Rectal smooth muscle tissue (tissue), 1 donor: Measurements from ENCODE around the gene EXOC4.

Source experiments
- H3K27ac ChIP-seq: one replicate; pipeline ENCODE4 v1.7.0; 2013; ENCODE audit warnings: low read depth, low read length, inconsistent platforms
- H3K27me3 ChIP-seq: one replicate; pipeline ENCODE4 v1.7.0; 2013; ENCODE audit warnings: low read length; ENCODE audit not compliant: control insufficient read depth, insufficient read depth
- H3K36me3 ChIP-seq: one replicate; pipeline ENCODE4 v1.7.0; 2013; ENCODE audit warnings: low read length; ENCODE audit not compliant: control insufficient read depth, insufficient read depth
- H3K4me1 ChIP-seq: one replicate; pipeline ENCODE4 v1.7.0; 2013; ENCODE audit warnings: low read length; ENCODE audit not compliant: control insufficient read depth, insufficient read depth
- H3K4me3 ChIP-seq: one replicate; pipeline ENCODE4 v1.7.0; 2013; ENCODE audit warnings: low read length
- H3K9ac ChIP-seq: one replicate; pipeline ENCODE4 v1.7.0; 2013; ENCODE audit warnings: low read length

Gene EXOC4

DNA sequence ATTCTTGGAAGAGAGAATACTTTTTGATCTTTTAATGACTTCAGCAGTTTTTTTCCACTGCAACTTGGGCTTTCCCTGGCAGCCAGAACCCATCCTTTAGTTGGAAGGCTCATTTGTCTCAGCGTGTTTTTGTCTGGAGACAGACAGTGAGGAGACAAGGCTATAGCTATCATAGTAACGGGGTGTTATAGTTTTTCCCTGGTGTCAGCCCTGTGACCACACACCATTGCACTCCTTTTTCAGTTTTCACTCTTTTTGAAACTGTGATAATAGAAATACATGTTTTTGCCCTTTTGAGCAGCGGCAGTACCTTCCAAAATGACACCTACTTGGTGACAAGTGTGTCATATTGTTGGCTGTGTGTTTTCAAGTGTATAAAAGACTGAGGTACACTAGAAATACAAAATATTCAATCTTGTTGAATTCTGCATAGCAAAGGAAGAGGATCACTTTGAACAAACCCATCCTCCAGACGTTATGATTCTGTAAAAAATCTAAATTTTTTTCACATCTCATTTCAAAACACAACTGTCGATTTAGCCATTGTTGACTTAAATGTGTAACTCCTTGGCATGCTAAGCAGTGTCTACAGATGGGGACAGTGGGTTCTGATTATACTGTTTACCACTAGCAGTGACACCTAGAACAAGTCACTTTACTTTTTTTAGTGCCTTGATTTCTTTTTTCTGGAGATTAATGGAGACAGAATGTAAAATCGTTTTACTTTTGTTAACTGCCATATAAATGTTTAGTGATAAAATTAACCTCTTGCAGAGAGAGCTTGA, 130.1 kb downstream of the EXOC4 start:
- Histone ChIP-seq H3K27me3 (no peaks in the 10 kb centered on the region), H3K36me3 (peaks cover 2% of the 10 kb centered on the region), H3K4me3 (no peak overlapping the region), H3K9ac (no peak overlapping the region), H3K4me1 (no peaks in the 10 kb centered on the region), H3K27ac (no peak overlapping the region)

DNA sequence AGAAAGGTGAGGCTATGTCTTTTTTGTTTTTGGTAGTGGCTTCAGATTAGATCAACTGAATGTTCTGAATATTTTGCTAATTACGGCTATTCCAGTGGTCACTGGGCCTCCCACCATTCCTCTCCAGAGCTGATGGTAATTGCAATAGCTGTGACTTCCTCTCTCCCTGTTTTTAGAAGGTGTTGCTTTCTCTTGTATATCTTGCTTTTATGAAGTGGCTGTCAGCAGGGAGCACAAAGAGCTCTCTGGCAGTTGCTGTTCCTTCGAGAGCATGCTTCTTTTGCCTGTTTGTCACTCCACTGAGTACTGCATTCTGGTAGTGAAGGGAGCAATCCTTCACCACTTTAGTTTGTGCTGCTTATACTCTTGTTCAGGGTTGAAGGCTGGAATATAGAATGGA, 133.3 kb downstream of the EXOC4 start:
- H3K4me1 ChIP-seq, result no peaks in the 10 kb centered on the region
- no peak overlapping the region for H3K4me3 ChIP-seq
- H3K9ac ChIP-seq, result no peak overlapping the region
- H3K27ac ChIP-seq, result no peak overlapping the region
- H3K36me3 ChIP-seq, result peaks cover 2% of the 10 kb centered on the region
- no peaks in the 10 kb centered on the region for H3K27me3 ChIP-seq

GRCh38 chr7:133389727-133390126, 136.8 kb downstream of the EXOC4 start:
- Histone ChIP-seq H3K4me3 (no peak overlapping the region), H3K27ac (no peak overlapping the region), H3K27me3 (no peaks in the 10 kb centered on the region), H3K9ac (no peak overlapping the region), H3K36me3 (peaks cover 2% of the 10 kb centered on the region), H3K4me1 (no peaks in the 10 kb centered on the region)

DNA sequence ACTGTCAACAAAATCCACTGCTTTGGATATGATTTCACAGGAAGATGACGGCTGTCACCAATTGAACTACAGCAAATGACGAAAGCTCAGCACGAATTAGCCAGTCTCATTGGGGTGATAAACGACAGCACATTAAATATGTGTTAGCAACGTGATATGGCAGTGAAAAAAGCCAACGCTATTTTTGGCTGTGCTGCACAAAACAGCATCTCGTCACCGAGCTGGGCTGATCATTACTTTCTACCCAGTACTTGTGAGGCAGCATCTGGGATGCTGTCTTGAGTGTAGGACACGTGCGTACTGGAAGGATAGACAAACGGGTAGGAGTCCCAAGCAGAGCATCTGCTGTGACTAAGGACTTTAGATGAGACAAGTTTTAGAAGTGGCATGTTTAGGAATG, 138.3 kb downstream of the EXOC4 start:
- no peaks in the 10 kb centered on the region for H3K36me3 ChIP-seq
- H3K4me1 ChIP-seq, result no peaks in the 10 kb centered on the region
- no peak overlapping the region for H3K27ac ChIP-seq
- H3K27me3 ChIP-seq, result no peaks in the 10 kb centered on the region
- H3K4me3 ChIP-seq, result no peak overlapping the region
- no peak overlapping the region for H3K9ac ChIP-seq

DNA sequence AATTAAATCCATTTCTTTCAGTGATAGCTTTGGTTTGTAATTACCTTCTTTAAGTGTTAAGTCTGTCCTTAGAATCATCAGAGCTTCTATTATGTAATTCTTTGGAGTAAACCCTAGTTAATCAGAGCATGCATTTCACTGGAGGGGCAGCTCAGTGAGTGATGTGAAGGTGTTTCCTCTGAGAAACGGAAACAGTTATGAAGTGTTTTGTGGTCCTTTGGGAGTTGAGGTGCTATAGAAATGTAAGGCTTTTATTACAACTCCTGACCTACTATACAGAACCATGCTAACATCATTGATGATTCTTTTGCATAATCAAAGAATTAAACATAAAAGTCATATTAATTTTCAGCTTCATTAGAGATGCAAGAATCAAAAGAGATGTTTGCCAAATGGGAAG, 141.5 kb downstream of the EXOC4 start:
- no peaks in the 10 kb centered on the region for H3K36me3 ChIP-seq
- no peak overlapping the region for H3K27ac ChIP-seq
- no peaks in the 10 kb centered on the region for H3K4me1 ChIP-seq
- H3K4me3 ChIP-seq, result no peak overlapping the region
- H3K9ac ChIP-seq, result no peak overlapping the region
- no peaks in the 10 kb centered on the region for H3K27me3 ChIP-seq

- Histone ChIP-seq H3K4me1 (no peaks in the 10 kb centered on the region), H3K9ac (no peak overlapping the region), H3K27me3 (no peaks in the 10 kb centered on the region), H3K4me3 (no peak overlapping the region), H3K36me3 (no peaks in the 10 kb centered on the region), H3K27ac (no peak overlapping the region)
Observed at GRCh38 chr7:133395551-133395950, 142.7 kb downstream of the EXOC4 start.

DNA sequence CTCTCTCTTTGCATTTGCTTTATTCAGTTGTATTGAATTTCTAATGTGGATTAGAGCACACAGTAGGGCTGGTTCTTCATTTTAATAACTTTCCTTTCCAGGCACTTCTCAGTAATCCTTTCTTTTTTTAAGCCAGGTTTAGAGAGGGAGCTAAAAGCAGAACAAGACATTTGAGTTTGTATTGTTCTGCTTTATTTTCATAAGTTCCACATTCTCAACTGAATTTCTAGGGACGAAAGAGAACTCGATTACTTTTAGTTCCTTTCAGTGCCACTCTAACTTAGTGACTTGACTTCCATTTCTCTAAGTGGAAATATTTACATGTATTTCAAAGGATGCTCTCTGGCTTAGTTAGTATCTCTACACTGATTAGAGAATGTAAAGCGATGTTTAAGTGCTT, 145.6 kb downstream of the EXOC4 start:
- Histone ChIP-seq H3K4me3 (no peak overlapping the region), H3K36me3 (no peaks in the 10 kb centered on the region)

GRCh38 chr7:133401225-133401624, 148.3 kb downstream of the EXOC4 start:
- no peaks in the 10 kb centered on the region for H3K27me3 ChIP-seq
- no peak overlapping the region for H3K27ac ChIP-seq
- H3K4me1 ChIP-seq, result no peaks in the 10 kb centered on the region
- H3K36me3 ChIP-seq, result no peaks in the 10 kb centered on the region
- no peak overlapping the region for H3K4me3 ChIP-seq
- H3K9ac ChIP-seq, result no peak overlapping the region

More for the DNA sequence above, 145.6 kb downstream of the EXOC4 start:
- Histone ChIP-seq H3K27me3 (no peaks in the 10 kb centered on the region), H3K9ac (no peak overlapping the region), H3K4me1 (no peaks in the 10 kb centered on the region), H3K27ac (no peak overlapping the region)

- no peak overlapping the region for H3K9ac ChIP-seq
- no peaks in the 10 kb centered on the region for H3K4me1 ChIP-seq
- no peak overlapping the region for H3K27ac ChIP-seq
- H3K4me3 ChIP-seq, result no peak overlapping the region
- H3K36me3 ChIP-seq, result no peaks in the 10 kb centered on the region
- H3K27me3 ChIP-seq, result no peaks in the 10 kb centered on the region
Observed at GRCh38 chr7:133408212-133408611, 155.3 kb downstream of the EXOC4 start.

GRCh38 chr7:133409421-133409820, 156.5 kb downstream of the EXOC4 start:
- H3K4me3 ChIP-seq, result no peak overlapping the region
- no peak overlapping the region for H3K27ac ChIP-seq
- H3K27me3 ChIP-seq, result no peaks in the 10 kb centered on the region
- H3K9ac ChIP-seq, result no peak overlapping the region
- H3K36me3 ChIP-seq, result no peaks in the 10 kb centered on the region
- no peaks in the 10 kb centered on the region for H3K4me1 ChIP-seq

DNA sequence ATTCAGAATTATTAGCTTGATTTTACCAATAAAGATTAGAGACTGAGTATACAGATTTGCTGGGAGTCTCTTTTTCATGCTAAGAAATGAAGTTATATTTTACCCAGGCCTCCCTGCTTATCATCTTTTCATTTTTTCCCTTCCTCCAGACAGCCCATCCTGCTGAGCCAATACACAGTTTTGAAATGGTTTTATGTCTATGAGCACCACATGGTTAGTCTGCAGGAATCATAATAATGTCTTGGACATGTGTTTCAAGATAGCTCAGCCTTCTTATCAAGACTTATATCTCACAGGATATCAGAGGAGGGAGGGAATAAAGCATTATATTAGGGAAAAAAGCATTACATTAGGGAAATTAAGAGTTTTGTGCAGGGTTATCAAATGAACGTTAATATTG, 157.1 kb downstream of the EXOC4 start:
- H3K27me3 ChIP-seq, result no peaks in the 10 kb centered on the region
- no peaks in the 10 kb centered on the region for H3K4me1 ChIP-seq
- no peak overlapping the region for H3K4me3 ChIP-seq
- no peak overlapping the region for H3K27ac ChIP-seq
- H3K9ac ChIP-seq, result no peak overlapping the region
- no peaks in the 10 kb centered on the region for H3K36me3 ChIP-seq

DNA sequence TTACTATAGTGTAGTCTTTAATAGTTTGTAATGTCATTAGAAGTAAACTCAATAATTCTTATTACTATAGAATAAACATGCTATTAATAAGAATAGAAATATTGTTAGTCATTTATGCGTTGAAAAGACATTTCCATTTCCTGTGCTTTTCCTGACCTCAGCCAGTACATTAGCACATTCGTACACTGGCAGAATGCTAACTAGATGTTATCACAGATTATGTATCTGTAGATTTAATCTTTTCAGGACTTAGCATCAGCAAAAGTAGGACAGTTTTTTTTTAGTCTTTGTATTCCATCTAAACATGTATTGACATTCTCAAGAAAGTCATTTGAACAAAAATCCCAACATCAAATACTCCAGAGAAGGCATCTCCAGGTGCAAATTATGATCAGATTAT, 158.5 kb downstream of the EXOC4 start:
- H3K27me3 ChIP-seq, result no peaks in the 10 kb centered on the region
- no peak overlapping the region for H3K27ac ChIP-seq
- no peak overlapping the region for H3K4me3 ChIP-seq
- no peak overlapping the region for H3K9ac ChIP-seq
- no peaks in the 10 kb centered on the region for H3K4me1 ChIP-seq
- no peaks in the 10 kb centered on the region for H3K36me3 ChIP-seq

DNA sequence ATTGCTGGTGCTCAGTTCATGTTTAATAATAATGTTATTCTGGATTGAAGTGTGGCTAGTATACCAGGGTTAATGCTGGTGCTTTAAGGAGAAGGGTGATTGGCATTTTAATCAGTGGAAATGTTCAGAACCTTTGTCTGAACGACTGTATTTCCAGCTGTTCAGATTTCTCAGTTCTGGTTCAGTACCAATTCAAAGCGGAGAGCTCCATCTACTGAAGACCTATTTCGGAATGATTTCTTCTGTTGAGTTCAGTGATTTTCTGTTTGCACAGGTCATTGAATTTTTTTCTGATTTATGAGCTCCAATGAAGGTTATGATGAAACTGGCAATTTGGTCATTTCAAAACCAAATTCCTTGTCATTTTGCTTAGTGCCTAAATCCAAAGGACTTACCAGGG, 160.1 kb downstream of the EXOC4 start:
- Histone ChIP-seq H3K27me3 (no peaks in the 10 kb centered on the region), H3K36me3 (no peaks in the 10 kb centered on the region), H3K27ac (no peak overlapping the region), H3K4me1 (no peaks in the 10 kb centered on the region), H3K9ac (no peak overlapping the region), H3K4me3 (no peak overlapping the region)
